HG03159 (cell line): Measurements from ENCODE around the gene TCAIM.

Source experiments
- ATAC-seq: cut with Tn5 transposase; IDR thresholded peaks from one replicate; pipeline ENCODE4 v1.9.1; 2021; ENCODE audit warnings: mild to moderate bottlenecking, moderate library complexity; ENCODE audit not compliant: unreplicated experiment

Gene TCAIM, protein sequence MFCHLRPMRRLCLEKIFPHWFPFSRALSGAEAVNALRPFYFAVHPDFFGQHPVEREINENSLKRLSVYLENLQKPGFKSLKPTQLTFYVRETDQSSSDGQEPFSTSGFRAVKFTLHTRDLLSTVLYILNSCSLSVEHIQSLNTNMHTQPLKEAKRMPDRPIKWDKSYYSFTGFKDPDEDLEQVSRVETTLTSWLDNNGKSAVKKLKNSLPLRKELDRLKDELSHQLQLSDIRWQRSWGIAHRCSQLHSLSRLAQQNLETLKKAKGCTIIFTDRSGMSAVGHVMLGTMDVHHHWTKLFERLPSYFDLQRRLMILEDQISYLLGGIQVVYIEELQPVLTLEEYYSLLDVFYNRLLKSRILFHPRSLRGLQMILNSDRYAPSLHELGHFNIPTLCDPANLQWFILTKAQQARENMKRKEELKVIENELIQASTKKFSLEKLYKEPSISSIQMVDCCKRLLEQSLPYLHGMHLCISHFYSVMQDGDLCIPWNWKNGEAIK

DNA sequence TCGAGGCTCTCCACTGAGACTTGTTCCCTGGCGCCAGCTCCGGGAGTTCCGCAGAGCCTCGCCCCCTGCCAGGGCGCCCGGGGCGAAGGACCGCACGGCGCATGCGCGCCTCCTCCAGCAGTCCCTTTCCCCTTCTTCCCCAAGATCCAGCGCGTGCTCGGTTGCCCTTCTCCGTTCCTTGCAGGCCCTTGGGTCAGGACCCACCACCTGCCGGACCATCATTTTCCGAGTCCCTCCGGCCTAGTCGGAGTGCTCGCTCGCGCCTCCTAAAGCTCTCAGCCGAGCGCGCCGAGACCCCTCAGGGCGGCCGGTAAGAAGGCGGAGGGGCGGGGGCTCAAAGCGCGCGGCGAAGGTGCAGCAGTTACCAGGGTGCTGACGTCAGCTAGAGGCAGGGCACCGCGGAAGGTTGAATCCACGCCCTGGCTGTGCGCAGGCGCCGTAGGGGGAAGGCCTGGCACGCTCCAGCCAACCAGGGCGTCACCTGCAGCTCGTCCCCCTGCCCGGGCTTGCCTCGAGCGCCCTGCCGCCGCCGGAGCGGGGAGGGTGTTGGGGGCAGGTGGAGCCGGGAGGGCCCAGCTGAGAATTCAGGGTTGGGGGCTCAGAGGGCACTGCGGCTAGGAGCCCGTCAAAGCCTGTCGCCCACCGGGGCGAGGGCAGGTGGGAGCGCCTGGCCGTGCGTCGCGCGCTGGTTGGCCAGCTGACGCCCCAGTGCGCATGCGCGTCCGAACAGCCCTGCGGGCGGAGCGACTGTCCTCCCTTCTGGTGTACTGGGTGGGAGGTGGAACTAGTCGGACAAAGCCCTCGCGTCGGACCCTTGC lies at the start of gene TCAIM:
Gene TCAIM (plus strand): TSS at position 757 of the 818 bp plus-strand sequence. CDS start 16,017 bp downstream, outside the sequence.
- peak; percentile 92 for ATAC-seq

DNA sequence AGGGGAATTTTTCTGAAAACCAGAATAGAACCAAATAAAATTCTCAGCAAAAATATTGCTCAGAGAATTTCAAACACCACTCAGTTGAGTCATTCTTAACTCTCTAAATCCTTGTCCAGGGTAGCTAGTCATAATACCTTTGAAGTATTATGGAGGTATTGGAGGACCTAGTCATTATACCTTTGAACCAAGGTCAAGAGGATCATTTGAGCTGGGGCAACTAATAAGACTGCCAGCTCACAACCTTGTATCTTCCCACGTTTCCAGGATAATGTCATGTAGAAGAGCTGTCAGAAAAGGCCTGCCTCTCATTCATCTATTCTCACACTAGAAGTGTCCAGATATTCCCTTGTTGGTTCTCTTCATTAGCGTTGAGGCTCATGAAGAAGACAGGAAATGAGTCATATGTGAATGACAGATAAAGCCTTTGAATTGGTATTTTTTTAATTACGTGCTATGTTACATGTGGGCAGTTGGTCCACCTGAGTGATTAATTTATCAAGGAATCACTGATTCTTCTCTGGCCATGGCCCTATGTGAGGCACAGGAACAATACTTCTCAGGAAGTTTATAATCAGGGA lies 48.6 kb upstream of the TCAIM start:
- no peak for ATAC-seq

DNA sequence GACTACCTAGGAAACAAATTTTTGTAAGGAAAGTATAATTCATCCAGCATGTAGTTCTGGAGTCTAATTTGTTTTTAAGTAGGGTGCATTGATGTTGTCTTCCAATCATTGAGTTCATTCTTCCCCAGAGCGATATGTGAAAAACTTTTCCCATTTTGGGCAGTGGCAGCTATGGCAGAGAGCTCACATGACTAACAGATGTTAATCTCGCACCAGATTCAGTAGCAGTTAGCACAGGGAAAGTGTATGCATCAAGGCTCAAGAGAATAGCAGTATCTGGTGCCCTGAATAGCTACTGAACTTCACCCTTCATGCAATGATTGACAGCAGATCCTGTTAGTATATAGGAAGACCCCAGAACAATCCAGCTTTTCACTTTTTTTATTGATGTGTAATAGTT lies 46.3 kb upstream of the TCAIM start:
- ATAC-seq, result no peak

DNA sequence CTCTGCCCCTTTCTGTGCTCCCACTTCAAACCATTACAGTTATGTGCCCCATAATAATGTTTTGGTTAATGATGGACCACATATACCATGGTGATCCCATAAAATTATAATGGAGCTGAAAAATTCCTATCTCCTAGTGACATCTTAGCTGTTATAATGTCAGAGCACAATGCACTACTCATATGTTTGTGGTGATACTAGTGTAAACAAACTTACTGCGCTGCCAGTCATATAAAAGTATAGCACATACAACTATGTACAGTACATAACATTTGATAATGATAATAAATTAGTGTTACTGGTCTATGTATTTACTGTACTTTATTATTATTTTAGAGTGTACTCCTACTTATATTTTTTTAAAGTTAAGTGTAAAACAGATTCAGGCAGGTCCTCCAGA lies 45.6 kb upstream of the TCAIM start:
- no peak for ATAC-seq

DNA sequence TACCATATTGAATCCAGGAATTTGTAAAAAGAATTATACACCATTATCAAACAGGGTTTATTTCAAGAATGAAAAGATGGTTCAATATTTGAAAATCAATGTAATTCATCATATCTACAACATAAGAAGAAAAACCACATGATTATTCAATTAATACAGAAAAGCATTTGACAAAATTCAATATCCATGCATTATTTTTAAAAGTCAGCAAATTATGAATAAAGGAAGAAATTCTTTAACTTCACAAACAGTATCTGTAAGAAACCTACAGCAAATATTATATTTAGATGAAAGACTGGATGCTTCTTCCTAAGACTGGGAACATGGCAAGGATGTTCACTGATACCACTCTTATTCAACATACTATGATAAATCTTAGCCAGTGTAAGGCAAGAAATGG lies 41.3 kb upstream of the TCAIM start:
- ATAC-seq, result no peak

DNA sequence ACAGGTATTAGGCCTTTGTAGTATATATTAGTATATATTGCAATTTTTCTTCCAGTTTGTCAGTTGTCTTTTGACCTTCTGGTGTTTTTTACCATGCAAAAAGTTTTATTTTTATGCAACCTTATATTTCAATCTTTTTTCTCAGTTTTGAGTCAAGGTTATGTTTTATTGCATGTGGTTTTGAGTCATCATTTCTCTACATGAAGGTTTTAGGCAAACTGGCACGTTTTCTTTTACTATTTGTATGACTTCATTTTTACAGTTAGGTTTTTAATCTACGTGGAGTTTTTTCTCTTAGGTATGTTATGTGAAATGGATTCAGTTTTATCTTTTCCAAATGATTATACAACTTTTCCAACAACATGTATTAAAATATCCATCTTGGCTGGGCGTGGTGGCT lies 36.8 kb upstream of the TCAIM start:
- no peak for ATAC-seq

DNA sequence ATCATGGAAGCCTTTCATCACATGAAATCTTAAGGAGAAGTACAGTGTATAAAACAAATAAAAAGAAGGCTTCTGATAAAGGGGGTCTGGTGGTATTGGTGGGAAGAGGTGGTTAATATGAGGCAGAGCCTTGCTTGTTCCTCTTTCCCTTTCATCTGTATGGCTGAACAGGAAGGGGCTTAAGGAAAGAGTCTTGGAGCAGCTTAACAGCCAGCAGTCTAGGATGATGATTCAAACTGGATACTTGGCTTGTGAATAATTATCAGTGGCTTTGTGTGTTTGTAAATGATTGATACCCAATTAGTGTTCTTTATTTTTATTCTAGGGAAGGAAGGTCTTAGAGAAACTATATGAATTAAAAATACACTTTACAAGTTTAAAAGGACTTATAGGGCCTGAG lies 29.1 kb upstream of the TCAIM start:
- ATAC-seq, result no peak

DNA sequence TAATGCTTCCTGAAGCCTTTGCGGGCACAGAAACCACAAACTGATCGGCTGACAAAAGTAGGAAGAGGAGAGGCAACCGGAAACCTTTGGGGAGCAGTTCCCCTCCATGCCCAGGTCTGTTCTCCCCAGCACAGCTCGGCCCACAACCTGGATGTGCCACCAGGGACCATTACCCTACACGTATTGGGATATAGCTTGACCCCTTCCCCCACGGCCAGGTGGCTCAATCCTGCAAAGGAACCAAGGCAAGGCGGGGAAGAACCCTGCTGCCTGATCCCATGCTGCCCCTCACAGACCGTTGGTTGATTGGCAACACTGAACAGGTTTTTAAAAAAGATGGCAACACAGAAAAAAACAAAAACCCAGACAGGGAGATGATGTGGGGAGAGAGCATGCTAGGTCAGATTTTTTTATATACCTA lies 19.7 kb upstream of the TCAIM start:
- no peak for ATAC-seq

DNA sequence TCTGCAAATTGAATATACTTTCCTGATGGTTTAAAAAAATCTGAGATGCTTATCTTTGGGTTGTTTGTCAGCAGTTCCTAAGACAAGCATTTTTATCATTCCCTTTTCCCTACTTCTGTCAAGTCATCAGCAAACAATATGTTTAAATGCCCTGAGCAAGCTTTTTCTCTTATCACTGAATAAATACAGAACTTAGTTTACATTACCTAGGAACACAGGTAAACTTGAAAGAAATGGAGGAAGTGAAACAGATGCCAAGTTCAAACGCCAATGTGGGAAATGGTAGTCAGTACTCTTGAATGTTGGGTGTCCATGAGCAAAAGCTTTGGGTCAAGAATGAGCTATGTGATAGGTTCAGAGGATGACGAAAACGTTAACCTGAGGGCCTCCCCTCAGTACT lies 17.2 kb upstream of the TCAIM start:
- ATAC-seq, result no peak

DNA sequence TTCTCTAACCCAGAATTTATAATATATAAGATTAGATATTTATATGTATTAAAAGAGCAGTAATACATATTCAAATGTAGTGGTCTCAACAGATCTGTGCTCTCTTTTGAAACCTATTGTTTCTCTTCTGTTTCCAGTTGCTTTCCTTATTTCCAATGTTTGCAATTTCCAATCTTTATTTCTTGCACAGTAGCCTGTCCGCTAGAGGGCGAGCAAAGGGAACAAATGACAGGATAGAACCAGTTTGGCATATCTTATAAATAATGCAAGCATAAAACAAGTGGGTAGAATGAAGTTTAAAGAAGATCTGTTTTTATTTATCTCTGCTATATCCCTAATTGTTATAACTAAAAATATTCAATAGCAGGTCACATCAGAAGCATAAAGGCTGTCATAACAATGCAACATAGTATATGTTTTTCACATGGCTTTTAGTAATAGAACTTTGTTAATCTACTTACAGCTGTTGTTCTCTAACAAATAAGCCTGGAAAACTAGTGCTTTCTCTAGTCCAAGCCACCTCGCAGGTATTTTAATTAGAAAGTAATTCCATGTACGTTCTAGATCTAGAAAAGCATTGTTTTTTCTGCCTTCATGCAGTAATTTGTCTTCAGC lies 15.1 kb upstream of the TCAIM start:
- no peak for ATAC-seq

DNA sequence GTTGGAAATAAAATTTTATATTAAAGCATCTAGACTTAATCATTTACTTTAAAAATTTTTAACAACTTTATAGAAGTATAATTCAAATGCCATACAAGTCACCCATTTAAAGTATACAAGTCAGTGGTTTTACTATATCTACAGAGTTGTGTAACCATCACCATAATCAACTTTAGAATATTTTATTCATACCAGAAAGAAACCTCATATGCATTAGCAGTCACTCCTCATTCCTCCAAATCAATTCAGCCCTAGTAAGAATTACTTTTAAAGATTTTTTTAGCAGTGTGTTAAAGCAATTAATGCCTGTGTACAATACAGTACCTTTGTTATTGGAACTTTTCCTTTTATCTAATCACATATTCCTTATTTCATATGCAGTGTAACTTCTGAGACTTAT lies 14.0 kb upstream of the TCAIM start:
- ATAC-seq, result no peak

DNA sequence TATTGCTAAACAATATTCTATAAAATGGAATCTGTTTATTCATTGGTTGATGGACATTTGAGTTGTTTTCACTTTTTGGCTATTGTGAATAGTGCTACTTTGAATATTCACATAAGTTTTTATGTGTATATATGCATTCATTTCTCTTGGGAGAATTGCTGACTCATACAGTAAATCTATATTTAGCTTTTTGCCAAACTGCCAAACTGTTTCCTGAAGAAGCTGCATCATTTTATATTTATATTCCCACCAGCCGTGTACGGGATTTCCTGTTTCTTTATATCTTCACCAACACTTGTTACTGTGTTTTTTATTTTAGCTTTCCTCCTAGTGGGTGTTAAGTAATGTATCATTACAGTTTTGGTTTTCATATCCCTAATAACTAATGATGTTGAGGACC lies 12.5 kb upstream of the TCAIM start:
- ATAC-seq, result no peak

DNA sequence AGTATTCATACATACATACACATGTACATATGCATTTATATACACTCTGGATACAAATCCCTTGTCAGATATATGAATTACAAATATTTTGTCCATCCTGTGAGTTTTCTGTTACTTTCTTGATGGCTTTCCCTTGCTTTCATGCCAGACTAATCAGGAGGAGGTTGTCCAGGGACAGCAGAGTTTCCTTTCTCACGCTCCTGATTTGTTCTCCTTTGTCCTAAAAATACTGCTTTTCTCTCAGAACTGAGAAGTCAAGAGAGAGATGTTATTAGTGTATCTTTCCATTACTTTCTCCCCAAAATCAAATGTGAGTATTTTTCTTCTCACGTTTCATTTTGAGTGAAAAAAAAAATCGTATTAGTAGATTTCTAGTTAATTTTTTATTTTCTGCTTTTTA lies 12.1 kb upstream of the TCAIM start:
- no peak for ATAC-seq

DNA sequence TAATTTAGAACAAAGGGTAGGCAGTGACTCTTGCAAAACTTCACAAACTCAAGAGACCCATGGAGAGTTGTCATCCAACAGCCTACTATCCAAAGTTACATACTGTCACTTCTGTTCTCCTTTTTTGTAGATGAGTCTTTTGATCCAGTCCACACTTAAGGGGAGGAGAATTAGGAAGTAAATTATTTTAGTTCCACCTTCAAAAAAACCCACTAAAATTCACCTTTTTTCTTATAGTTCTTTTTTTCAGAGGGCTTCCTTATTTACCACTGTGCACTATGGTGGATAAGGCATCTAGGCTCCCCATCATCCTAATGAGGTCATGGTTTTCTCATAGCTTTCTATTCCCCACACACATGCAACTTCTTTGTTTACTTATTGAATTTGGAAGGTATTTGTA lies 8.6 kb upstream of the TCAIM start:
- no peak for ATAC-seq

DNA sequence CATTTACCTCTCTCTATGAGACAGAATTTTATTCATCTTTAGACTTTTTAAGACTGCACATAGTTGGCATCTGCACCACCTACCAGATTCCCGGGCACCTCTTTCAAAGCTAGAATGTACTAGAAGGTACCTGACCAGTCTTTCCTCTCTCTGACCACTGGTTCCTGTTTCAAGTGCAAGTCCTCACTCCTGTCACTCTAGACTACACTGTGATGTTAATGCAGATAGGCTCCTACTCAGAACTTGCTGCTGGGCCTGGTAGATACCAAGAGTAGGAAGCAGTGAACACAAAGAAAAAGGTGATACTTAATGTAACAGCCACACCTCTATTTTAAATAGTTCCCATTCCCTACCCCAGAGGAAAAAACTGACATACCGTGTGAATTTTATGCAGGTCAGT lies 8.1 kb upstream of the TCAIM start:
- ATAC-seq, result no peak

DNA sequence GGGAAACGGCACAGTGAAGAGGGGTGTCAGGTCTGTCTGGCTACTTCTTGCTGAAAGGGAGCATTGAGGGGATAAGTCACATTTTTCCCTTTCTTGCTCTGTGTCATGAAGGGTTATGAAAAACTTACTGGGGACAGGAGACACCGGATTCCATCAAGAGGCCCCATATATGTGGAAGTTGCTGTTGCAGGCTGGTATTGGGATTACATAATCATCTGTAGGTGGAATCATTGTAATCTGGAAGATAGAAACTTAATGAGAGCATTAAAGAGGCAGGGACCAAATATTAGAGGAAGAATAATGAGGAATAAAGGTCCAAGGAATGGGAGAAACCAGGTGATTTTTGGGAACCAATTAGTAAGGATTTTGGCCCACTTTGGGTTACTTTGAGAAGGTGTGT lies 4.2 kb upstream of the TCAIM start:
- no peak for ATAC-seq

DNA sequence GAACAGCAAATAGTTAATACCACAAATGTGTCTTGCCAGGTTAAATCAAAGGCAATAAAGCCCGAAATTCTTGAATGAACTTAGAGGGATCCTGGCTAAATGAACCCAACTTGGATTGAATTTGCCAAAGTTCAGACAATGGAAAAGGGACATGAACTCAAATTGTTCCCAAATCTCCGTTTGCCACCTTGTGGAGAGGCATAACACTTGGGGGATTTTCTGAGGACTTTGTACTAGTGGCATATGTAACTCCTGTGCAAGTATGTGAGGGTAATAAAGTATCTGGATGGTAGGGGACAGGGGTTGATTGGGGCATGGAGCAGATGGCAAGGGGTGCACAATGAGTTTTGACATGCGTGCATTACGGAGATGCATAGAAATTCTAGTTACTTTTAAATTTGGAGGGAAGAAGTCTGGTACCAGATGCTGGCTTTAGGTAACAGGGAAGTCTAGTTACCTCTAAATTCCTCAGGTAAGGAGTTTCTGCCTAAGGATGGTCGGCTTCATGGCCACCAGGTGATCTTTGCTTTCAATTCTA lies 1.2 kb upstream of the TCAIM start:
- no peak for ATAC-seq

DNA sequence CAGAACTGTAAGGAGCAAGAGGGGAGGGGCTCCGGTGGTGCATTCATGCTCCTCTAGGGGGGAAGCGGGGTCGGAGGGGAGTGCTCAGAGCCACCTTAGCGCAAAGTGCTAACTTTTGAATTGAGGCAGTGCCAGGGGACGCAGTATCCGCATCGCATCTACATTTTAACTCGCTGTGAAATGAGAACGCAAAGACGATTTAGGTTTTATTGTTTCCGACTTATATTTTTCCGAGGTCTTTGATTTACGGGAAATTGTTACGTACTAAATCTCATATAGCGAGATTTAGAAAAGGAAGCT lies 212 bp downstream of the TCAIM start:
- no peak for ATAC-seq

DNA sequence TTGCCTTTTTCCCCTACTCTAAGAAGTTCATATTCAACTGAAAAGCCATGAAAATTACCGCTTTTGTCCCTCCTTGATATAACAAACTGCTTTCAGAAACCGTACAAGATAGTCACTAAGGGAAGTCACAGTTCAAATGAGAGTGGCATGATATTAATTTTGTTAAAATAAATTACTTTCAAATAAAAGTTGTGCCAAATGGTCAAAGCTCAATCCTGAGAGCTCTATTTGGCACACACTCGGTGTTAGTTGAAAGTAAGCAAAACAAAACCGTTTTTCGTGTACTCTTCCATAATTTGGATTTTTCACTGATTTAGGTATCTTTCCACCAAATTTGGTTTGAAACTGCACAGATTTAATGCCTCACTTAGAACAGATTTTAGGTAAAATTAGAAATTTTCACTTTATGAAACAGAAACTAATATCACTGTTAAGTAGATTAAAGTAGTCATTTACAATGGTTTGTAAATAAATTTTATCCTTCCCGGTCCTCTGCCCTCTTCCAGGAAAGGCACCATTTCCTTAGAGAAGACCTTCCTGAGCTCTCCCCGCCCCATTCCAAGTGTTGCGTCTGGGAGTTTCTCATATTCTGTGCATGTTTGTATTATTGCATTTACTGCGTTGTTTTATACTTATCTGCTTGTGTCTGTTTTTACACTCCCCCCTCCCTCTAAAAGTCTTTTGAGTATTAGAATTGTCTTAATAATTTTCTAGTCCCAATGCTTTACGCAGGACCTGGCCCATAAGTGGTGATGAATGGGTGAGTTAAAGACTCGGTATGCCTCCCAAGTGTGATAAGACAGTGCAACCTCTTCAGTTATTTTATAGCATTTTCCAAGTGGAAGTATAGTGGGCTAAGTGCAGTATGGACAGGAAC lies 853 bp downstream of the TCAIM start:
- ATAC-seq, result no peak

DNA sequence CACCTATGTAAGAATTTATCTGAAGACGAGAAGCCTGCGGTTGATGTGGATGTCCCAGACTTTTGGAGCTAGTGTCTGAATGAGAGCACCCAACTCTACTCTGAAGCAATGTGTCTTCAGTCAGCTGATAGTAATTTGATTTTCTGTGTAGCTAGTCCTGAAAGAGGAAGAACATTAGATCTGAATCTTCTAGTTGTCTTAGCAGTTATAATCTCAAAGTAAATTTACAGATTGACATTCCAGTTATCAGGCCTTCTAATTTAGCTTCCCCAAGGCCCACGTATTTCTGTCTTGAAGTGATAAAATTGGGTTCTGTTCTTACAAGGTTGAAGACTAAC lies 1.5 kb downstream of the TCAIM start:
- ATAC-seq, result no peak
